GM13977 (cell line): ENCODE data around the gene PCDH9.
"Not testable (repeated sequence)": the region's sequence is repeated elsewhere in the genome, so short reads cannot be mapped to it uniquely, and the experiment has no call there.

Source experiments
- DNase-seq: peaks from one replicate; pipeline ENCODE4 v3.0.0; 2012; ENCODE audit warnings: low spot score
- in situ Hi-C: fragments of 300-500 bp; cut with MboI; formaldehyde crosslinking; loops from one replicate; pipeline ENCODE4 v1.12.0; 2022; ENCODE audit warnings: low sequenced_read_pairs, low pct_unique_long_range_greater_than_20kb, mixed read lengths, inconsistent platforms; ENCODE audit not compliant: unreplicated experiment
- TF ChIP-seq, protein P1 (sequence below): IDR thresholded peaks from 2 replicates; pipeline ENCODE4 v1.5.1; 2012; ENCODE audit warnings: mild to moderate bottlenecking, control low read depth; ENCODE audit not compliant: insufficient read depth; ENCODE audit errors: extremely low read depth, missing control alignments

The PCDH9 gene

DNA sequence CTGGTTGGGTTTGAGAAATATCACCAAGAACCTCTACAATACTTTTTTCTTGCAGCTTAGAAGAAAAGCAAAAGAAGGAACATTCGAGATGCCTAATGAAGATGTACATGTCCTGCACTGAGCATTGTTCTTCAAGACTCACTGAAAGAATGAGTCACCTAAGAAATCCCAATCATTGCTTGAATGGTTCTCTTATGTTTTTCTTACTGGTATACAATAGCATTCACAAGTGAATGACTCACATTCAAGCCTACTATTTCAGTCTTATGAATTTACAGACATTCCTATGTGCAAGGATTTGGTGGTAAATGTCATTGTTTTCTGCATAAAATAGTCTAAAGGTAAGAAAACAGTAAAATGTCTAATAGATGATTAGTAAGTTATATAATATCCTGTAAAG lies 594.6 kb downstream of the PCDH9 start:
- DNase-seq: no peak
- TF ChIP-seq, protein P1, sequence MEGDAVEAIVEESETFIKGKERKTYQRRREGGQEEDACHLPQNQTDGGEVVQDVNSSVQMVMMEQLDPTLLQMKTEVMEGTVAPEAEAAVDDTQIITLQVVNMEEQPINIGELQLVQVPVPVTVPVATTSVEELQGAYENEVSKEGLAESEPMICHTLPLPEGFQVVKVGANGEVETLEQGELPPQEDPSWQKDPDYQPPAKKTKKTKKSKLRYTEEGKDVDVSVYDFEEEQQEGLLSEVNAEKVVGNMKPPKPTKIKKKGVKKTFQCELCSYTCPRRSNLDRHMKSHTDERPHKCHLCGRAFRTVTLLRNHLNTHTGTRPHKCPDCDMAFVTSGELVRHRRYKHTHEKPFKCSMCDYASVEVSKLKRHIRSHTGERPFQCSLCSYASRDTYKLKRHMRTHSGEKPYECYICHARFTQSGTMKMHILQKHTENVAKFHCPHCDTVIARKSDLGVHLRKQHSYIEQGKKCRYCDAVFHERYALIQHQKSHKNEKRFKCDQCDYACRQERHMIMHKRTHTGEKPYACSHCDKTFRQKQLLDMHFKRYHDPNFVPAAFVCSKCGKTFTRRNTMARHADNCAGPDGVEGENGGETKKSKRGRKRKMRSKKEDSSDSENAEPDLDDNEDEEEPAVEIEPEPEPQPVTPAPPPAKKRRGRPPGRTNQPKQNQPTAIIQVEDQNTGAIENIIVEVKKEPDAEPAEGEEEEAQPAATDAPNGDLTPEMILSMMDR: no peak

GRCh38 chr13:66634384-66634783 lies 595.8 kb downstream of the PCDH9 start:
- no peak for DNase-seq
- in situ Hi-C loops: no loop called here
- TF ChIP-seq, protein P1: no peak

More for the DNA sequence above, 594.6 kb downstream of the PCDH9 start:
- in situ Hi-C loops: no loop called here

- no peak for DNase-seq
- TF ChIP-seq, protein P1: no peak
- in situ Hi-C loops: no loop called here
Observed at GRCh38 chr13:66627512-66627911, 602.6 kb downstream of the PCDH9 start.

DNA sequence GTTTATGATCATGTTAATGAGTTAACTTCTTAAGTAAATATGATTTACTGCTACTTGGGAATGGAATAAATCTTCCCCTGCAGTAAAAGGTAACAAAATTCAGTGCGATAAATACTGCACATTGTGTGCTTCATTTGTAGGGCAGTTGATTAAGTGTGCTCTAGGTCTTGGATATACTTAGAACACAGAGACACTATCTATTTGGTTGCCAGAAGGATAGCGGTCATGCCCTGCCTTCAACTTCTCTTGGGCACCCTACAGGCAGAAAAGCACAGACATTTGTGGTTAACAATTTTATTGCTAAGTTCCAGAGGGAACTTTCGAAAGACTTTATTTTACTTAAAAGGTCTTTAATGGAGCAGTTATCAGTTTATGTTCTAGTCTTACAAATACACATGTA lies 605.8 kb downstream of the PCDH9 start:
- in situ Hi-C loops: no loop called here
- TF ChIP-seq, protein P1: no peak
- DNase-seq: no peak

GRCh38 chr13:66623129-66623820 lies 606.9 kb downstream of the PCDH9 start:
- TF ChIP-seq, protein P1: no peak
- no peak for DNase-seq
- in situ Hi-C loops: no loop called here

DNA sequence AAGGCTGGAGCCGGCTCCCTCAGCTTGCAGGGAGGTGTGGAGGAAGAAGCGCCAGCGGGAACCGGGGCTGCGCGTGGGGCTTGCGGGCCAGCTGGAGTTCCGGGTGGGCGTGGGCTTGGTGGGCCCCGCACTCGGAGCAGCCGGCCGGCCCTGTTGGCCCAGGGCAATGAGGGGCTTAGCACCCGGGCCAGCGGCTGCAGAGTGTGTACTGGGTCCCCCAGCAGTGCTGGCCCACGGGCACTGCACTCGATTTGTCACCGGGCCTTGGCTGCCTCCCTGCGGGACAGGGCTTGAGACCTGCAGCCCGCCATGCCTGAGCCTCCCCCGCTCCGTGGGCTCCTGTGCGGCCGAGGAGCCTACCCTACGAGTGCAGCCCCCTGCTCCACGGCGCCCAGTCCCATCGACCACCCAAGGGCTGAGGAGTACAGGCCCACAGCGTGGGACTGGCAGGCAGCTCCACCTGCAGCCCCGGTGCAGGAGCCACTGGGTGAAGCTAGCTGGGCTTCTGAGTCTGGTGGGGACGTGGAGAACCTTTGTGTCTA lies 608.2 kb downstream of the PCDH9 start:
- in situ Hi-C loops, DNase-seq: not testable (repeated sequence)

DNA sequence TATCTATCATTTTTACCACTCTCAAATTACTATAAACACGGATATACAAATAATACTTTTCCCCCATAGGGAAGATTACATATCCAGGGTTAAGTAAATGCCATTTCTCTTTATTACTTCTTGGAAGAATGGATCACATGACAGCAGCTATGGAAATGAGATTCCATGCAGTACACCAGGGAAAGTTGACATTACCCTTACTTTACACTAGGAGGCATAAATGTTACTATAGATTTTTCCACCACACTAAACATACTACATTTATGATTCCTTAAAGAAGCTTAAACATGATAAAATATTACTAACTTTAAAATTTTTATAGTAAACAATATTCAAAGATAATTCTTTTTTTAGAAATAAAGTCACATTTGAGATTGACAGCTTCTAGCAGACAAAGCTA lies 611.4 kb downstream of the PCDH9 start:
- no peak for DNase-seq
- TF ChIP-seq, protein P1: peak; percentile 8
- in situ Hi-C loops: no loop called here
